GM19463 (cell line): ENCODE results near the gene KRTAP12-2.
"Not testable (repeated sequence)": the region's sequence is repeated elsewhere in the genome, so short reads cannot be mapped to it uniquely, and the experiment has no call there.

Experiments used
- ATAC-seq: cut with Tn5 transposase; IDR thresholded peaks from one replicate; pipeline ENCODE4 v1.9.1; 2021; ENCODE audit warnings: mild to moderate bottlenecking, moderate library complexity; ENCODE audit not compliant: unreplicated experiment

Gene KRTAP12-2

DNA sequence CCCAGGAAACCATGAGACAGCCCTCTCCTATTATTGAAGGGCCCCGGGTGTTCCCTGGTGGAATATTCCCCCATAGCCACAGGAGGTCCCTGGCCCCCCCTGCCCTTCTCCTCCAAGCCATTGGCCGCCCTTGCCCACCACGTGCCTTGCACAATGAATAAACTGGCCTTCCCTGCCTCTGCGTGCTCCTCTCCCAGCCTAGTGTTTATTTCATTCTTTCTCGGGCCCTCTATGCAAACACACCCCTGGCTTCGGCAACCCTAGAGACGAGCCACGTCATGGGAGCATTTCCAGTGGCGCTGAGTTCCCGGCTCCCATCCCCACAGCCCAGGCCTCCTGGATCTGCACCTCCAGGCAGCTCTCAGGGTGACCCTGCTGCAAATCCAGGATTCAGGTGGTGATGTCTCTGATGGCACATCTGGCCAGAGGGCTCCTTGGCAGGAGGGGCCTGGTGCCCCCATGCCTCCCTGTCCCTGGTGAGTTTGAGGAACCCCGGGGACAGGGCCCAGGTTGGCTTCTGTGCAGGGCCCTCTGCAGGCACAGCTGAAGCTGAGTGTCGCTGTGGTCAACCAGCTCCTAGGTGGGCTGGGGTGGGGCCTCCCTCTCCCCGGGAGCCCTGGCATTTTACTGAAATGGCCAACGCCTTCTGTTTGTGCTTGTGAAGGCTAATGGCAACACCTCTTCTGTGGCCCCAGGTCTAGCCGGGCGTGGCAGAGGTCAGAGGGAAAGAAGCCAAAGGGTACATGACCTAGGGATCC is 36.4 kb upstream of the KRTAP12-2 start:
- ATAC-seq: no peak

DNA sequence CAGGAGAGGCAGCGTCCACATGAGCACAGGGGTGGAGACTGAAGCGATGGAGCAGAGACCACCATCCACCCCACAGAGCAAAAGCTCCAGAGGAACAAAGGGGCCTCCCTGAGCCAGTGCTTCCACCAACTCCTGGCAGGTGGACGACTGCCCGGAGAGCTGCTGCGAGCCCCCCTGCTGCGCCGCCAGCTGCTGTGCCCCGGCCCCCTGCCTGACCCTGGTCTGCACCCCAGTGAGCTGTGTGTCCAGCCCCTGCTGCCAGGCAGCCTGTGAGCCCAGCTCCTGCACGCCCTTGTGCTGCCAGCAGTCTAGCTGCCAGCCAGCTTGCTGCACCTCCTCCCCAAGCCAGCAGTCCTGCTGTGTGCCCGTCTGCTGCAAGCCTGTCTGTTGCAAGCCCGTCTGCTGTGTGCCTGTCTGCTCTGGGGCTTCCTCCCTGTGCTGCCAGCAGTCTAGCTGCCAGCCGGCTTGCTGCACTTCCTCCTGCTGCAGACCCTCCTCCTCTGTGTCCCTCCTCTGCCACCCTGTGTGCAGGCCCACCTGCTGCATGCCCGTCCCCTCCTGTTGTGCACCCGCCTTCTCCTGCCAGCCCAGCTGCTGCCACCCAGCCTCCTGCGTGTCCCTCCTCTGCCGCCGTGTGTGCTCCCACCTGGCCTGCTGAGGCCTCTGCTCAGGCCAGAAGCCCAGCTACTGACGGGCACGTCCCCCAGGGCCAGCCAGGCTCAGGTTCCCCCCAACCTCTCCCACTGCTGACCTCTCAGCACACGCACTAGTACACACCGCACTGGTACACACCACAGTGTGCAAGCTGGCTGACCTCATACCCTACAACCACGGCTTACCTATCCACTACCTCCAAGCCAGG is 35.6 kb upstream of the KRTAP12-2 start:
- no peak for ATAC-seq

DNA sequence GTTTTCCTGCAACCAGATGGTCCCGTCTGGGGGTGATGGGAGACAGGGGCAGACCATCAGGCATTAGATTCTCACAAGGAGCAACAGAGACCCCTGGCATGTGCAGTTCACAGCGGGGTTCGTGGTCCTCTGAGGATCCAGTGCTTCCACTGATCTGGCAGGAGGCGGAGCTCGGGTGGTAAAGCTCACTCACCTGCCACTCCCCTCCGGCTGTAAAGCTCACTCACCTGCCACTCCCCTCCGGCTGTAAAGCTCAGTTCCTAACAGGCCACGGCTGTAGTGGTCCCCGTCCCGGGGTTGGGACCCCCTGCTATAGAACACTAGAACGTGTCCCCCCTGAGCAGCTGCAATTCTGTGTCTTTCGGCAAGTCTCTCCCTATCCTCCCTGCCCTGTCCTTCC is 34.8 kb upstream of the KRTAP12-2 start:
- ATAC-seq: no peak

DNA sequence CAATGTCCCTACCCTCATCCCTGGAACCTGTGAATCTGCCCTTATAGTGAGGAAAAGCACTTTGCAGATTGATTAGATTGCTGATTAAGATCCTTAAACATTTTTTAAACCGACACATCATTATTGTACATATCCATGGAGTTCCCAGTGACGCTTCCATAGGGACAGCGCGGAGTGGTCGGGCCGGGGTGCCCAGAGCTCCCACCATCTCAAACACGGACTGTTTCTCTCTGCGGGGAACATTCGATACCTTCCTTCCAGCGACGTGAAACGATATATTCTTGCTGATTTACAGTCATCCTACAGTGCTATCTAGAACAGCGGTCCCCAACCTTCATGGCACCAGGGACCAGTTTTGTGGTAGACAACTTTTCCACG is 34.3 kb upstream of the KRTAP12-2 start:
- no peak for ATAC-seq

DNA sequence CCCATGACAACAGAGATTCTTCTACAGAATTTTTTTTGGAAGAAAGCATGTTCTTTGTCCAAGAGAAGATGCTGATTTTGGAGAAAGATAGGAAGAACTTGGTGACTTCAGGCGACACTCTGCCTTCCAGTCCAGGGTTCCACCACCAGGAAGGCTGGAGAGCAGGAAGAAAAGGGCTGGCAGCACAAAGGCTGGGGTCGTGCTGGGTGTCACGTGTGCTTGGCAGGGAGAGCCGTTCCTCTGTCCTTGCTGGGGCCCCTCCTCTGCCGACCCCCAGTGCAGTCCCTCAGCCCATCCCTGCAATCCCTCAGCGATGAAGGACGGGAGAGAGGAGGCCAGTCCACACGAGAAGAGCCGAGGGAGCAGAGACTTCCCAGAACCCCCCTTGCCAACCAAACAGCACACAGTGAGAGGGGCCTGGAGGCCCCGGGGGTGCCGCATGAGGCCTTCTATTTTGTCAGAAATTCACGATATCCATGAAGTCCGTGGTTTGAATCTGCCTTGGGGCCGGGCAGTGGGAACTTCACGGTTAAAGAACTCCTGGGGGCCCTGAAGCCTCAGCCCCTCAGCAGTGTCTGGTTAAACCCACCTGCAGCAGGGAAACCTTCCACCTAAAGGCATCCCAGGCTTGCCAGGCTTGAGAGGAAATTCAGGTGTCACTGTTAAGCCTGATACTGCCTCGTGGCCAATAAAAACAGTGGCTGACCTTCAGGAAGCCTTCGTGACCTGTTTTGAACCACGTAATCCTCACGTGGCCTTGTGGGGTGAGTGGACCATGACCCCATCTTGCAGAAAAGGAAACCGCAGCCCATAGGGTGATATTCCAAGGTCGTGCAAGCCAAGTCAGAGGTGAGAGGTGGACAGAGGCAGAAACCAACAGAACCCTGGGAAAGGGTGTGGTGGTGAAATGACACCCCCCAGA is 33.6 kb upstream of the KRTAP12-2 start:
- no peak for ATAC-seq

DNA sequence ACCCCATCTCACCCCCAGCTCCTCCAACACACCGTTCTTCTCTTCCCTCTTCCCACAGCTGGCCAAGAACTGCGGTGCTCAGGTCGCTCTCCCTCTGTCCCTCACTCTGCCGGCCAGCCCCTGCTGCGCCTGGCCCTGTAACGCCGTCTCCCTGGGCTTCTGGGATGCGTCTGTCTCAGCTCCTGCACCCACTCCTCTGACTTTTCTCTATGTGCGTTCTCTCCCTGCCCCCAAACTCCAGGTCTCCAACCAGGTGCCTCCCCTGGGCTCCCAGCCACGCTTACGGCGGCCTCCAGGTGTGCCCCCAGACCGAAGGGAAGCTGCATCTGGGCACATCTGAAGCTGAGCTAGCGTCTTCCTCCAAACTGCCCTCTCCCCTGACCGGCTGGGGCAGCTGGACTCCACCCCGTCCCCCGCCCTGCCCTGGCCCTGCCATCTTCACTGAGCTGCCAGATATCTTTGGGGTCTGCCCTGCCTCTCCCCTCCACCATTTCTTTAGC is 32.8 kb upstream of the KRTAP12-2 start:
- no peak for ATAC-seq

DNA sequence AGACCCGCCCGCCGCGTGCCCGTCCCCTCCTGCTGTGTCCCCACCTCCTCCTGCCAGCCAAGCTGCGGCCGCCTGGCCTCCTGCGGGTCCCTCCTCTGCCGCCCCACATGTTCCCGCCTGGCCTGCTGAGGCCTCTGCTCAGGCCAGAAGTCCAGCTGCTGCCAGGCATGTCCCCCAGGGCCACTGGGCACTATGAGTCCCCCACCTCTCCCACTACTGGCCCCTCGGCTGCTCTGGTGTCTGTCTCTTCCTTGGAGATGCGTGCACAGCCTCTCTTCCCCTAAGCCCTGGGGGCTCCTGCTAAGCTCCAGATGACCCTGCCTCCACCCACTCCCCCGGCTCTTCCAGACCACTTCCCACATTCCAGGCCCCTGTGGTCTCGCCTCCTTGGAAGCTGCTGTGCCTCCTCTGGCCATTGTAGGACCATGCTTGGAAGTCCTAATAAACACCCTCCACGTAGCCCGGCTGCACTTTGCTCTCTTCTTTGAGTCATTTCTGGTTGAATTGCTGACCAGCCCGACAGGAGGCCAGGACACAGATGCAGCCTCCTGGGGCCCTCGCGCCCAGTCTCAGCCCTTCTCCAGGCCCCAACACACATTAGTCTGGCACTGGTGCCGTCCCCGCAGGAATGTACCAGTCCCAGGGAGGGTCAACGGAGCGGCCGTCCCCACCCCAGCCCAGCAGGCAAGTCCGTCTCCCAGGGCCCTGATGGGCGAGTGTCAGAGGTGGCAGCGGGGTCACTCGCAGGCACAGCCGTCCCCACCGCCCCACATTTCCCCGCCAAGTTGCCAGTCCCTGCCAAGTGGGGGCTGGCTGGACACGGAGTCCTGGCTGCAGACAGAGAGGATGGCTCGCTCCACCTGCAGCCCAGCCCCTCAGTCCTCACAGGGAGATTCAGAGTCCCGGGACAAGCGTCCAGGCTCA is 31.3 kb upstream of the KRTAP12-2 start:
- ATAC-seq: no peak

DNA sequence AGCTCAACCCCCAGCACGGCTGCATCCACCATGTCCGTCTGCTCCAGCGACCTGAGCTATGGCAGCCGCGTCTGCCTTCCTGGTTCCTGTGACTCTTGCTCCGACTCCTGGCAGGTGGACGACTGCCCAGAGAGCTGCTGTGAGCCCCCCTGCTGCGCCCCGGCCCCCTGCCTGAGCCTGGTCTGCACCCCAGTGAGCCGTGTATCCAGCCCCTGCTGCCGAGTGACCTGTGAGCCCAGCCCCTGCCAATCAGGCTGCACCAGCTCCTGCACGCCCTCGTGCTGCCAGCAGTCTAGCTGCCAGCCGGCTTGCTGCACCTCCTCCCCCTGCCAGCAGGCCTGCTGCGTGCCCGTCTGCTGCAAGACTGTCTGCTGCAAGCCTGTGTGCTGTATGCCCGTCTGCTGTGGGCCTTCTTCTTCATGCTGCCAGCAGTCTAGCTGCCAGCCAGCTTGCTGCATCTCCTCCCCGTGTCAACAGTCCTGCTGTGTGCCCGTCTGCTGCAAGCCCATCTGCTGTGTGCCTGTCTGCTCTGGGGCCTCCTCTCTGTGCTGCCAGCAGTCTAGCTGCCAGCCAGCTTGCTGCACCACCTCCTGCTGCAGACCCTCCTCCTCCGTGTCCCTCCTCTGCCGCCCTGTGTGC is 30.6 kb upstream of the KRTAP12-2 start, which contains the start of gene KRTAP10-12:
Gene KRTAP10-12 (plus strand): TSS at position 1 of the 639 bp plus-strand sequence. CDS start 30 bp downstream, at position 31.
- not testable (repeated sequence) for ATAC-seq

DNA sequence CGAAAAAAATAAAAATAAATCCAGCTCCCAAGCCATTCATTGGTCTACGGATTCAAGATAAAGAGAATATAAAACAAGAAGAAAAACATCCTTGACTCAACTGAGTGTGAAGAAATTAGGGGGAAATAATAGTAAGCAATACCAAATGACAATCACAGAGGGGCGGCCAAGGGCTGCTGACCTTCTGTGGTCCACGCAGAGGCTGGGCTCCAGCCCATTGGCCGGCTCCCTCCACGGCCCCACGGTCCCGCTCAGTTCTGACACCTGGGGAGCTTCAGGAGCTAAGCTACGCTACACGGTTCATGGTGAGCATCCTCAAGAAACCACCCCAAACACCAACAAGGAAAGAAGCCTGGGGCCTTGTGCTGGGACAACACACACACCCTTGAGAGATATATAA is 29.8 kb upstream of the KRTAP12-2 start:
- no peak for ATAC-seq

DNA sequence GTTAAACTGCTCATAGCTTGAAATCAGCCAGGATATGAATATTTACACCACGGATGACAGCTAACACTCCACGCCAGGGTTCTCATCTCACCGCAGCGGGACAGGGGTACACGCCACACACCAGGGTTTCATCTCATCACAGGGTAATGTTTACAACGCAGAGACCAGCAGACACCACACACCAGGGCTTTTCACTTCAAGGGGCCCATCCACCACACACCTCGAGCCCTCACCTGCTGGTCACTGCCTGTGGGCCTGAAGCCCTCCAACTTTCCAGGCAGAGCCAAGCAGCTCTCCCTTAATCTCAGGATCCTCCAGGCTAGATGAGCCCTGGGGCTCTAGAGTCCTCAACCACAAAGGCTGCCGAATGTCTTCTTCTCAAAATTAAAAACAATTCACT is 28.9 kb upstream of the KRTAP12-2 start:
- ATAC-seq: no peak

DNA sequence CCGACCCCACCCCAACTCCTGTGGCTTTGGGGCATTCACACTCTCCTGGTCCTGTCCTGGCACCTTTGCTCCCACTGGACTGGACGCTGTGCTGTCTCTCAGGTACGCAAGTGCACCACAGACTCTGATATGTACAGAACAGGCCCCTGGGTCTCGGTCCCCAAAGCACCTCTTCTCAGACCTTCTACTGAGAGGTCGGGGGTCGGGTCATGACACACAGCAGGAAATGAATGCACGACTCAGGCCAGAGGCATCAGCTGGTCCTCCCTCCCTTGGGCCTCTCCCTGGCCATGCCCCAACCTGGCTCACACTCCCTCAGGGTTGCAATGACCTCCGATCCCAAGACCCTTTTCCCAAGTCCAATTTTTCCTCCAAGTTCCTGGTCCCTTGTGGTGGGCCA is 28.5 kb upstream of the KRTAP12-2 start:
- ATAC-seq: no peak

DNA sequence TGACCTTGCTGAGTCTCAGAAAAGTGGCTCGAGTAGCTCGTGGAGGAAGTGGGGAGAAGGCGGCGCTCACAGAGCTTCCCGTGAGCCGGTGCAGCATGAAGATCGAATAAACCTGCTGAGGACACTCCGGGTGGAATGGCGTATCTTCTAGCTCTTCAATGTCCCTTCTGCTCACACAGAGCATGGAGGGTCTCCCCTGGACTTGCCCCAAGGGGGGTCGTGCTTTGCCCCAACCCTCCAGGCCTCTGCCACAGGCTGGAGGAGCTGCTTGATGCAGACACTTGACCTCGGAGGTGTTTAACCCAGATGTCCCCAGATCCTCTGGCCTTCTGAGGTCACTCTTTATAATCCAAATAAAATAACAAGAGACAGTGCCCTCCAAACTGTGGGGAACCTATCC is 28.0 kb upstream of the KRTAP12-2 start:
- no peak for ATAC-seq

DNA sequence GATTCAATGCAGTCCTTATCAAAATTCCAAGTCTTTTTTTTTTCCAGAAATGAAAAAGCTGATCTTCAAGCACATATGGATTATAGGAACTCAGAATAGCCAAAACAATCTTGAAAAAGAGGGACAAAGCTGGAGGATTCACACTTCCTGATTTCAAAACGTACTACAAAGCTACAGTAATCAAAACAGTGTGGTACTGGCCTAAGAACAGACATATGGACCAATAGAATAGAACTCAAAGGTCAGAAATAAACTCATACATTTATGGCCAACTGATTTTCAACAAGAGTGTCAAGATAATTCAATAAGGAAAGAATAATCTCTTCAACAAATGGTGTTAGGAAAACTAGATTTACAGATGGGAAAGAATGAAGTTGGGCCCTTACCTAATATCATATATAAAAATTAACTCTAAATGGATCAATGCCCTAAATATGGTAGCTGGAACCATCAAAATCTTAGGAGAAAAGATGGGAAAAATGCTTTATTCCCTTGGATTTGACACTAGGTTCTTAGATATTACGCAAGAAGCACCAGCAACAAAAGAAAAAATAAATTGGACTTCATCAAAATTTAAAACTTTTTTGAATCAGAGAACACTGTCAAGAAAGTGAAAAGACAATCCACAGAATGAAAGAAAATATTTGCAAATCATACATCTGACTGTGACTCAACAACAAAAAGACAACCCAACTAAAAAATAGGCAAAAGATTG is 26.2 kb upstream of the KRTAP12-2 start:
- no peak for ATAC-seq

DNA sequence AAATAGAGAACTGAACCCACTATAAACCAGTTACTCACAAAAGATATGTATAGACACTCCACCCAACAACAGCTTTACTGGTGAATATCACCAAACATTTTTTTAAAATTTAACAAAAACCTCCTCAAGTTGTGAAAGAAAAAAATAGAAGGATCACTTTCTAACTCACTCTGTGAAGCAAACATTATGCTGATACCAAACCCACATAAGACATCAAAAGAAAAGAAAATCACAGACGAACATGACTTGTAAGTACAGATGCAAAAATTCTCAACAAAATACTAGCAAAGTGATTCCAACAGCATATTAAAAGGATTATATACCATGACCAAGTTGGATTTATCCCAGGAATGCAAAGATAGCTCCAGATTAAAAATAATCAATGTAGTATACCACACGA is 25.0 kb upstream of the KRTAP12-2 start:
- no peak for ATAC-seq

DNA sequence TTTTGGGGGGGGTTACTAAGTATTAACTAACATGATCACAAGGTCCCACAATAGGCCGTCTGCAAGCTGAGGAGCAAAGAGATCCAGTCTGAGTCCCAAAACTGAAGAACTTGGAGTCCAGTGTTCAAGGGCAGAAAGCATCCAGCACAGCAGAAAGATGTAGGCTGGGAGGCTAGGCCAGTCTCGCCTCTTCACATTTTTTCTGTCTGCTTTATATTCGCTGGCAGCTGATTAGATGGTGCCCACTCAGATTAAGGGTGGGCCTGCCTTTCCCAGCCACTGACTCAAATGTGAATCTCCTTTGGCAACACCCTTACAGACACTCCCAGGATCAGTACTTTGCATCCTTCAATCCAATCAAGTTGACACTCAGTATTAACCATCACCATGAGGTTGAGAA is 23.0 kb upstream of the KRTAP12-2 start:
- not testable (repeated sequence) for ATAC-seq

DNA sequence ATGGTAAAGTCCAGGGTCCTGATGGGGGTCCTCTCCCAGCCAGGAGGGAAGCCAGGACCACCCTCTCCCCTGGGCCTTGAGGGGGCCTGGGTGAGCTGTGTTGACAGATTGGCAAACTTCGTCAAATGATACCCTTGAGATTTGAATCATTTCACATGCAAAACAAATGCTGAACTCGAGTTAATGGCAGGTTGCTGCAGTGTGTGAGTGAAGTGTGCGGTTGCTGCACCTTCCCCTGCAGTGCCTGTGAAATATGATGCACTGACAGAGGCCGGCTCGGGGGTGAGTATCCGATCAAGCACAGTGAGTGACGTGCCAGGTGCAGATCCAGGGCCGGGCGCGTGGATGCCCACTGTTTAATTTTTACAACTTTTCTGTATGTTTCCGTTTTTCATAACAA is 20.9 kb upstream of the KRTAP12-2 start:
- ATAC-seq: no peak

DNA sequence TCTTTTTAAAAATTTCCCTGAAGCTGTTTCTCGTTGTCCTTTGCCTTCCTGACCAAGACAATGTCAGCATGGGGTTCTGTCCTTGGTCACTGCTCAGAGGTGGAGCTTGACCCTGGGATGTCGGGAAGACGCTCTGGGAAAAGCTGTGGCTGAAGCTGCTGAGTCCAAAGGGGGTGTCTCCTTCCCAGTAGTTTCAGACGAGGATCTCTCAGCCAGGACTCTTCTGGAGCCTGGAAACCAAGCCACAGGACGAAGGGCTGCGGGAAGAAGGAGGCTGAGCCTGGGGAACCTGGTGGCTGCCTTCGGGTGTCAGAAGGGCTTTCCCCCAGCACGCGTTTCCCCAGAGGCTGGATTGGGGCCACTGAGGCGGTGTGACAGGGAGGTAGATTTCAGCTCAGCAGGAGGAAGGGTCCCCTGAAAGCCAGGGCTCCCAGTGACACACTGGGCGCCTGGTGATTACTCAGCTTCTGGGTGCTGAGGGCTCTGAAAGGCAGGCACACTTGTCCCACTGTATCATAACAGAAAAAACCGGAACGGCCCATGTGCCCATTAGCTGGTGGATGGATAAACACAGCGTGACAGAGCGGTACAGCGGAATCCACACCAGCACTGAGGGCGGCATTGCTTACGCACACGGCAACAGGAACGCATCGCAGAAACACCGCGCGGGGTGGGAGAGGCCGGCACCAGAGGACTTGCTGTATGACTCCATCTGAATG is 20.3 kb upstream of the KRTAP12-2 start:
- ATAC-seq: no peak
